ENCODE data around the gene PTPRU. TPM values are rescaled to one million over a fixed set of nuclear protein-coding genes. Genes with fewer than 3 reads are reported as not detected.

PTPRU gene
- total and polyA plus RNA-seq, 2 of the 8 experiments (the other 6 are each of a cell fraction or from before 2014, with no cell fraction given), result 33.8 to 41.8 TPM

GRCh38 chr1:29249170-29249691, 12.9 kb downstream of the PTPRU start (continued):
- TF ChIP-seq EP300 (IDR thresholded peaks at IDR 0.05; ENCODE audit: borderline replicate concordance in 1 of 2, low read depth in 2 of 2, low read length in 2 of 2) (peak in 1 of 2 experiments; percentile 96; a peak in 2 of 3 replicates), SAP30 (IDR thresholded peaks at IDR 0.05; ENCODE audit: insufficient read depth, insufficient replicate concordance, low read length) (peak; percentile 27), EGR1 (IDR thresholded peaks at IDR 0.05; ENCODE audit: borderline replicate concordance, low read depth, low read length) (no peak), SRF (IDR thresholded peaks at IDR 0.05; ENCODE audit: low read depth, low read length) (no peak), NRF1 (IDR thresholded peaks at IDR 0.05; ENCODE audit: low read depth, low read length) (no peak), SUZ12 (IDR thresholded peaks at IDR 0.05; ENCODE audit: low read length) (no peak), HDAC2 (IDR thresholded peaks at IDR 0.05; ENCODE audit: borderline replicate concordance in 1 of 2, low read depth in 2 of 2, low read length in 2 of 2) (no peak), POLR2AphosphoS5 (IDR thresholded peaks at IDR 0.05; ENCODE audit: low read depth, low read length) (no peak; the same call in 1 of the 2 replicates), POU5F1 (IDR thresholded peaks at IDR 0.05; ENCODE audit: low read depth, low read length) (no peak), SP1 (IDR thresholded peaks at IDR 0.05; ENCODE audit: low read depth, low read length) (peak; percentile 98), CTBP2 (IDR thresholded peaks at IDR 0.05; ENCODE audit: borderline replicate concordance, insufficient read depth, insufficient read length, low read length) (peak; percentile 85), CBX5 (IDR thresholded peaks at IDR 0.05; ENCODE audit: low read depth, low read length) (no peak), TAF1 (IDR thresholded peaks at IDR 0.05; ENCODE audit: low read depth, low read length) (0 out of 2 replicates have a peak, but pooled peaks have one; percentile 8), MAFK (IDR thresholded peaks at IDR 0.05; ENCODE audit: low read depth, low read length) (no peak), SIX5 (IDR thresholded peaks at IDR 0.05; ENCODE audit: low read depth, low read length) (no peak), TCF12 (IDR thresholded peaks at IDR 0.05; ENCODE audit: low read depth, low read length) (0 out of 2 replicates have a peak, but pooled peaks have one; percentile 46), ZNF274 (IDR thresholded peaks at IDR 0.05; ENCODE audit: borderline replicate concordance, extremely low read depth, low read length) (no peak)

All from H1 (cell line).